GM18907 (cell line): Measurements from ENCODE around the gene PJA1.

Experiments used
- ATAC-seq: cut with Tn5 transposase; IDR thresholded peaks from one replicate; pipeline ENCODE4 v1.9.1; 2021; ENCODE audit warnings: mild to moderate bottlenecking, moderate library complexity; ENCODE audit not compliant: unreplicated experiment

PJA1 gene

DNA sequence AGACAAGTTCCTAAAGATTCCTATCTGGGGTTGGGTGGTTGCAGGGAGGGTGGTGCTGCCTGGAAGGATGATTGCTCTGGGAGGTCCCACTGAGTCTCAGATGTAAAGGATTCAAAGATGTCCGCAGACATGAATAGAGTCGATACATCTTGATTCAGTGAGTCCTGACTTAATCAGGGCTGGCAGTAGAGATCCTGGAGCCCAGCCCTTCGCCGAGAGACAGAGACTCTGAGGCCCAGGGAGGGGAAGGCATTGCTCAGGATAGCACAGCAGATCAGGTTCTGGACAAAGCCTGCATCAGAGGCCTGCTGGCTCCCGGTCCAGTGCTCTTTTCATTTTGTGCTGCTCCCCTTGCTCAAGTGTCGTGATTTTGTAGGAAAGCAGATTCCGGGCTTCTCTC is 21.7 kb downstream of the PJA1 start:
- ATAC-seq, result no peak

DNA sequence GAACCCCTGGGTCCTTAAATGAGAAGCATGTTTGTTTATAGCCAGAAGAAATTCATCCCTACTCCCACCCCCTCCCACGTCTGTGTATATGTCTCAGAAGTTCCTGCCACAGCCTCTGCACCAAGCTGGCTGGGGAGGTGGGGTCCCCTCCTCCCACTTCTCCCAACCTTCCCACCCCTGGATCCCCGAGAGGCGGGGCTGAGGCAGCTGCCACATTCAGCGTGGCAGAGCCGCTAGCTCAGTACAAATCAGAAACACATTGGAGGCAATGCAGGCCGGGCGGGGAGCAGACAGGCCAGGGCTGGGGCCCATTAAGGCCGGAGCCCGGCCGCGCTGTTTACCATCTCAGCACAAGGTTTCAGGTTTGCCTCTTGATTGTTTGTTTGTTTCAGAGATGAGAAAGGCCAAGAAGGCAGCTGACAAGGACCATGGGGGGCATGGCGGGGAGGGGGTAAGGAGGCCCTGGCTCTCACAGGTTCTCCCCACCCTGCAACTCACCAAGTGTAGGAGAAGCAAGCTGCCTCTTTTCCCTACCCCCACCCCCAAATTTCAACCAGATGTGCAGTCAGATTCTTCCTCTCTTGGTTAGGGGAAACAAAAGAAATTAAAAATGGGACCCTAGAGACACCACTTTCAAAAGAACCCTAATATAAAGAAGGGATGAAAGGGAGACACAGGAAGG is 22.3 kb downstream of the PJA1 start:
- no peak for ATAC-seq

- no peak for ATAC-seq
These were observed 24.4 kb downstream of the PJA1 start for GRCh38 chrX:69140837-69141236.

GRCh38 chrX:69139516-69139915 is 25.7 kb downstream of the PJA1 start:
- ATAC-seq, result no peak

DNA sequence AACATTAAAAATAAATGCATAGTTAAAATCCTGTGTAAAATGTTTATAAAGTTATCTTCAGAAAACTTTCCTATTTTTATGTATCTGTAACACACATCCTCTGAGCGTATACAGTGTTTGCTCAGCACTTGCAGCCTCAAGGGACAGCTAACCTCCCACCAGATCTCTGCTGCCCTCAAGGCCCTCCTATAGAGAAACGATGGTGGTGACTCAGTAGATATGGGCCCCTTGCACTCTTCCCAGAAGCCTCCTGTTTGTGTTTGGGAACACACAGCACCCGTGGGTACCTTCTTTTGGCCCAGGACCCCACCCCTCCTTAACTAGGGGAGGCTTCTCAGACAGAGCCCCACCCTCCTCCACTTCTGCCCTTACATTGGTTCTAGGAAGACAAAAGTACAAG is 26.7 kb downstream of the PJA1 start:
- no peak for ATAC-seq

GRCh38 chrX:69138118-69138390 is 27.2 kb downstream of the PJA1 start:
- ATAC-seq, result no peak

GRCh38 chrX:69137371-69138117 is 27.7 kb downstream of the PJA1 start:
- no peak for ATAC-seq

- ATAC-seq, result no peak
These were observed 28.5 kb downstream of the PJA1 start for GRCh38 chrX:69136546-69137331.

DNA sequence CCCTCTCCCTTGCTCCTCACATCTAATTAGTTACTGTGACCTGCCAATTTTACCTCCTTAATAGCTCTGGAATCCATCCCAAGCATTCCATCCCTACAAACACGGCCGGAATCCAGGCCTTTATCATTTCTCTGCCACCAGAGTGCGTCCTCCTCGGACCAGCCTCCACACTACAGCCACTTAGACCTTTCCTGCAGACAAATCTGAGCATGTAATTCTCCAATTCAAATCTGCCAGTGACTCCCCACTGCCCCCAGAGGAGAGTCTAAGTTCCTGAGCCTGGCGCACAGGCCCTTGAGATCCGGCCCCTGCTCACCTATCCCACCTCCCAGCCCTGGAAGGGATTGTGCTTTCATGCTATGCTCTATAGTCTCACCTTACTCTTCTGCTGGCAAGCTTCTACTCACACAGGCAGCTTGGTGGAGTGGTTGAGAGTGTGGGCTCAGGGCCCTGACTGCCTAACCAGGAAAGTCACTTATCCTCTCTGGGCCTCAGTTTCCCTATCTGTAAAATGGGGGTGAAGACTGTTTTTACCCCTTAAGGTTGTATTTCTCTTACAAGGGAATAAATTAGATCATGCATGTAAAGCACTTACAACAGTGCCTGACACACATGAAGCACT is 31.2 kb downstream of the PJA1 start:
- ATAC-seq, result no peak

DNA sequence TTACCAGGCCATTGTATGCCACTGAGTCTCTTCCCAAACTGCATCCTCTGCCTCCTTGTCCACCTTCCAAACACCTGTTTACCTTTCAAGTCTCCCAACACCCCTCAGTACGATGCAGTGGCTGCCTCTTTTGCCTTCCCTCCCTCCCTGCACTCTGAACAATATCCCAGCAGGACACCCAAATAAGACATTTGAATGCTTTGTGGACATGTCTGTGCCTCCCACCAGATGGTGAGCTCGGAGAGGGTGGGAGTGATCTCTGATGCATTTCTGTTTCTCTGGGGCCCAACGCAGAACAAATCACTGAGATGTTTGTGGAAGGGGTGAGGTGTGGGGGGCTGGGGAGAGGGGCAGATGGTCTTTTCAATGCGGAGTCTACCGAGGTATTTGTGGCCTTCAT is 33.4 kb downstream of the PJA1 start:
- no peak for ATAC-seq

- no peak for ATAC-seq
These were observed 34.8 kb downstream of the PJA1 start for GRCh38 chrX:69130439-69130838.

- no peak for ATAC-seq
These were observed 36.7 kb downstream of the PJA1 start for GRCh38 chrX:69128588-69128987.

- ATAC-seq, result no peak
These were observed 37.8 kb downstream of the PJA1 start for GRCh38 chrX:69127466-69127865.

DNA sequence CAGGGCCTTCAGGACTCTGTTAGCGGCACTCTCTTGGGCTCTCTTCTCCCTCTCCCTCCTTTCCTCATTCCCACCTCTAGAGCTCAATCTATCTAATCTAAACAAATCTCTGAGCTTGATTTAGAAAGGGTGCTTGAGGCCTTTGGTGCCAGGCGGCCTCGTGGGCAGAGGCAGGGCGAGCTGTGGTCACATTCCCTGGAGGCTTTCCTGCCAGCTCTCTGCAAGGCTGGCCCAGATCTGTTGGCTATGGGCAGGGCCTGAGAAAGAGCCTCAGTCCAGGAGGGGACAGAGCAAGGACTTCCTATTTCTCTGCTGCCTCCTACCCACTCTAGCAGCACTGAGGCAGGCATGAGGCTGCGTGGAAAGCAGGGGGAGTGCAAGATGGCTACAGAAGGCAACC is 38.6 kb downstream of the PJA1 start:
- no peak for ATAC-seq

DNA sequence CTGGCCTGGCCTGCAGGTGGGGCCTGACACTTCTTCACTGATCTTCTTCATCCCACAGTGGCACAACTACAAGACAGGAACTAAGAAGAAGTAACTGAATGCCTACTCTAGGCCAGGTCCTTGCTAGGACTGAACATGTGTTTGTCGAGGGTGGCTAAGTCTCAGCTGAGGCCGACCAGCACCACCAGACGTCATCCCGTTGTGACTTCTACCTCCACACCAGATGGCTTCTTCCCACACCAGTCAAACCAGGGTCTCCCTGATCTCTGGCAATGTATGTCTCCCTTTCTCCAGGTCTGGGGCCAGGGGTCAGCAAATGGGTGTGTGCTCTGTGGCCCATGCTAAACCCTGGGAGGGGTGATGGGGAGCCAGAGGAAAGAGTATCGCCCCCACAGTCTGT is 40.2 kb downstream of the PJA1 start:
- no peak for ATAC-seq

DNA sequence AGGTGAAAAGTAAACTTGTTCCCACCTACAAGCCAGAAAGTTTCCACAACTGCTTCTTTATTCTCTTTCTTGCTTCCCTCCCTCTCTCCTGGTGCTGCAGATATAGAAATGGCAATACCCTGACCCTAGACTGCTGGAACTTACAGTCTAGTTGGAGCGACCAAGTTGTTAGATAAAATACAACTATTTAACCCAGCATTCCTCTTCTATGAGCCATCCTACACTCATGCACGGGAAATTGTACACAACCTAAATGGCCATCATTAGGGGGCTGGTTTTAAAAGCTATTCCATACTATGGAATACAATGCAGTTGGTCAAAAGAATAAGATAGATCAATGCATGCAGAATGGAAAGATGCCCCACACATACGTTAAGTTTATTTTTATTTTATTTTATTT is 41.1 kb downstream of the PJA1 start:
- ATAC-seq, result no peak

- ATAC-seq, result no peak
These were observed 41.8 kb downstream of the PJA1 start for GRCh38 chrX:69123481-69123880.

DNA sequence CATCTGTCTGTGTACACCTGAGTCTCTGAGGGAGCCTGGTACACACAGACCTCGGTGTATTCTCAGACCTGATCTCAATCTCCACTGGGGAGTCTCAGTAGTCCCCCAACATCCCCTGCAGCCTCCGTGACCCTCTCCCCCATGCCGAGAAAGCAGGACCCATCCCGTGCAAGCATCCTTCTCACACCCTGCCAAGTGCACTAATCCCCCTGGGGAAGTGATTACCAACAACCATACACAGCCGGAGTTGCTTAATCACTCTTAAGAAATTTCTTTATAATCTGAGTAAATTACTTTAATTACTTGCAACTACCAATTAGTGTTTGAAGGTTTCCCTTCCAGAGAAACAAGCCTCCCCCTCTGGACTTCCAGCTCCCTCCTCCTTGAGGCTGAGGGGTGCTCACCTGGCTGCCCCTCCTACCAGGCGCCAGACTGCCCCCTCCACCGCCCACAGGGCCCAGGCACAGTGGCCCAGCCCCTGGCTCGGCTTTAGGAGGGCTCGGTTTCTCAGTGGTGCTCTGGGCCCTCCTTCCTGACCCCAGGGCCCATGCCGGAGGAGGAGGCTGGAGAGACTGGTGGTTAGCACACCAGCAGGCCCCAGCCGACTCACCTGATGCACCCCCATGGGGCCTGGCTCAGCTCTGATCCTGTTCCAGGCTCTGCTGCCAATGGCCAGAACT is 43.8 kb downstream of the PJA1 start:
- ATAC-seq, result no peak

- ATAC-seq, result no peak
These were observed 44.8 kb downstream of the PJA1 start for GRCh38 chrX:69120476-69120875.

DNA sequence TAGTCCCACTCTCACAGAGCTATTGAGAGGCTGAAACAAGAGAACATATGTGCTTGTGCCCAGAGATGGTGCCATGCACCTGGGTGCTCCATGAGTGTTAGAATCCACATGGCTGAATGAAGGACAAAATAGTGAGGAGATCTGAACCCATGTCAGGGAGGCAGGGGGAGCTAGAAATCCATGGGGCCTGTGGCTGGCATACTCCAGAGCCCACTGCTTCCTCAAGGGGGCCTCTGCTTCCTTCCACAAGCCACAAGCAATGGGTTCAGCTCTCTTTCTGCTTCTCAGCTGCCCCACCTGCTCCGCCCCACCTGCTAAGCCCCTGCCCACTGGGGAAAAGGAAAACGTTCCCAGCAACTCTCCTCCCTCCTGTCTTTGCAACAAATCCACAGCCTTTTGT is 46.1 kb downstream of the PJA1 start:
- ATAC-seq, result no peak

DNA sequence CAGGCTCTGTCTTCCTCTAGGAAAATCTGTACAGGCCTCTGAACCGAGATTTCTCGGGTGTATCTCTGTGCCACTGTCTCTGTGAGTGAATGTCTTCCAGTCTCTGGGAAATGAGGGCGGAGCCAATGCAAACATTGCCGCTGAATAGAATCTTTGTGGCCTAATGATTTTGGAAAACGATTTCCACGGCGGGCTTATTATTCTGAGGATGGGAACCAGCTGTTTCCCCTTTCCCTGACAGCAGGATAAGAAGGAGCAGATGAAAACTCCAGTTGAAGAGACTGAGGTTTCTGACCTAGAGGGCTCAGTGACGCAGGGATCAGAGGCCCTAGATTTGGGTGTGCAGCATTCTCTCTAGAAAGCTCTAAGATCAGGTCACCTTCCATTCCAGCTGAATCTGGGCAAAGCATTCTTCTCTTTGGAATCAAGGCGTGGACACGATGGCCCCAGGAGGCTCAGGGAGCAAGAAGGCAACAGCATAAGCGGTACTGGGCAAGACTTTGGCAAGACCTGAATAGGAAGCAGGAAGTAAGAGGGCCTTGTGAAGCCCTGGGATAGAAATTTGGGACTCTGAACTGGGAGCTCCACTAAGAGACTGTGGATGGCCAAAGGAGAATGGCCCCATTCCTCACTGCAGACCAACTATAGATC is 47.3 kb downstream of the PJA1 start:
- no peak for ATAC-seq
